Cortex of kidney (tissue), 1 donor: ENCODE measurements around the gene ZNF22.

Experiments used
- DNase-seq: peaks from one replicate; lab custom pipeline; 2025; lab: John Stamatoyannopoulos, UW

The ZNF22 gene

DNA sequence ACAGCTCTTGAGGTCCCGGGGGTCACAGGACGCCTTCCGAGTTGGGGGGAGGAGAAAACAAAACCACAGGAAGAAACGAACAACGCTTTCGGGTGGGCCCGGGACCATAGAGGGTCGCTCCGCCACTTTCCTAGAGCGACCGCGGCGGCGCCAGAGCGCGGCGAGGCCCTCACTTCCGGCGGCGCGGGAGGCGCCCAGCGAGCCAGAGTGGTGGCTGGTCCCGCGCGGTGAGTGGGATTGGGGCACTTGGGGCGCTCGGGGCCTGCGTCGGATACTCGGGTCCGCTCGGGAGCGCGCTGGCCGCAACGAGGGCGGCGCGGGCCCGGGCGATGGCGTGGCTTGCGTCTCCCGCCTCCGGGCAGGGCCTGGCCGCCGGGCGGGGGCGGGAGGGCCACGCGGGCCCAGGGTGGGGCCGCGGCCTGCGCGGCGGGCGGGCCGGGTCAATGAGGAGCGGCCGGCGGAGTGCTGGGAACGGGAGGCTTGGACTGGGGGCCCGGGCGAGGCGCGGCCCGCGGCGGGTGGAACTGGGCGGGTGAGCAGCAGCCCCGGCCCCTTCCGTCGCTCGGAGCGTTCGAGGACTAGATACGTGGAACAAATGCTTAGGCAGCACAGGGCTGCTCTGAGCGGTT lies at the start of gene ZNF22:
Gene ZNF22, plus strand, starts transcription at position 172 of the 629 bp plus-strand sequence. CDS start 2,446 bp downstream, outside the sequence.
- DNase-seq: no peak

DNA sequence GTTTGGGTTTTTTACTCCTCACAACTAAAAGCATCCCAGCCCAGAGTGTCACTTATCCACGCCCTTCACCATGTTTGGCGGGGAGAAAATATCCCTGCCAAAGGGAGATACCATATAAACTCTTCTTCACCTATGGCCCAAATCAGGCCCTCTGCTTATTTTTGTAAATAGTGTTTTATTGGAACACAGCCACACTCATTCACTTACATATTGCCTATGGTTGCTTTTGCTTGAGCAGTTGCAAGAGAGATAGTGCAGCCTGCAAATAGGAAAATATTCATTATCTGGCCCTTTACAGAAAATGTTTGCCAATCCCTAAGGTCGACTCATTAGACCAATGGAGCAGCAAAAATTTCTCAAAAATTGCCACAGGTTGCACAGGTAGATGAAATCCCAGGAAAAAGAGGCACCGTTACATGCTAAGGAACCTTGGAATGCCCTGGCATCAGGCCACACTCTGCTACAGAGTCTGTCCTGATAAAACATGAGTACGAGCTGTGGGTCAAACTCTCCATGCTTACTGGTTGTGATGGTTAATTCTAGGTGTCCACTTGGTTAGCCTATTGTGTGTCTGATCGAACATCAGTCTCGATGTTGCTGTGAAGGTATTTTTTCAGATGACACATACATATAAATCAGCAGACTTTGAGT lies 49.0 kb upstream of the ZNF22 start:
- no peak for DNase-seq

DNA sequence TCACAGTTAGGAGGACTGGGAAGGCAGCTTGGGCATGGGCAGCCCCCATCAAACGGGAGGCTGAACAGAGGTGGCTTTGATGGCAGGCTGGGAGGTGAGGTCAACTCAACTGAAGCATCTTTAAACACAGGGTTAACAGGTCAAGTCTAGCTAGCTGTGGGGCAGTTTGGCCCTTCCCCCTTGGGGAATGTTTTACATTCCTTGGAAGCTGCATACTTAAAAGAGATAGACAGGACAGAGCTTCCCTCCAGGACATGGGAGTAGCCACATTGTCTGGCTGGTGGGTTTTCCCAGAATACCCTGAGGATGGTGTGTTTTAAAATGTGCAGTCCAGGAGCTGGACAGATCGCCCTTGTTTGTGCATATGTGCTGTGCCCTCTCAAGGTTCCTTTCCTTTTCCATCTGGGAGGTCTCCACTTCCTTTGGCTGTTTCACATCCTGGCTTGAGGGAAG lies 47.9 kb upstream of the ZNF22 start:
- DNase-seq: no peak

DNA sequence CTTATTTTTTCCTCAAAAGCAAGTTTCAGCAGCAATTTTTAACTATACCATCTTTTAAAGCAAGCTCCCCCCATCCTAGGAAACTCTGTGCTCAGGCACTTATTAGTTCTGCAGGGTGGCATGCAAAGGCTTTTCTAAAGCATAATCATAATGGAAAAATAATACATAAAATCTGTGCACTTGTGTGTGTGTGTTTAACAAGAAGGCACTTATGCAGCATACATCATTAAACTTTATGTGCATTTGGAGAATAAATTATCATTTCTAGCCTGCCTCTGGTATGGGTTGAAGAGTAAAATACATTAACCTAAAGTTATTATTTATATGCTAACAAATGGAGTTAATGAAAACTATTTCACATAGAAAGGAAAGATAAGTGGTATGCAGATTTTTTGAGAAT lies 46.7 kb upstream of the ZNF22 start:
- DNase-seq: no peak

DNA sequence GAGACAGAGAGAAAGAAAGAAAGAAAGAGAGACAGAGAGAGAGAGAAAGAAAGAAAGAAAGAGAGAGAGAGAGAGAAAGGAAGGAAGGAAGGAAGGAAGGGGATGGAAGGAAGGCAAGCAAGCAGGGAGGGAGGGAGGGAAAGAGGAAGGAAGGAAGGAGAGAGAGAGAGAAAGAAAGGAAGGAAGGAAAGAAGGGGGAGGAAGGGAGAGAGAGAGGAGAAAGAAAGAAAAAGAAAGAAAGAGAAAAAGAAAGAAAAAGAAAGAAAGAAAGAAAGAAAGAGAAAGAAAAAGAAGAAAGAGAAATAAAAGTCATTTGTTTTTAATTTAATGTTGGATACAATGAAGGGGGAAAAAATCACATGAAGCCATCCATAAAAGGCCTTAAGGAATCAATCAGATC lies 45.8 kb upstream of the ZNF22 start:
- DNase-seq: no peak

DNA sequence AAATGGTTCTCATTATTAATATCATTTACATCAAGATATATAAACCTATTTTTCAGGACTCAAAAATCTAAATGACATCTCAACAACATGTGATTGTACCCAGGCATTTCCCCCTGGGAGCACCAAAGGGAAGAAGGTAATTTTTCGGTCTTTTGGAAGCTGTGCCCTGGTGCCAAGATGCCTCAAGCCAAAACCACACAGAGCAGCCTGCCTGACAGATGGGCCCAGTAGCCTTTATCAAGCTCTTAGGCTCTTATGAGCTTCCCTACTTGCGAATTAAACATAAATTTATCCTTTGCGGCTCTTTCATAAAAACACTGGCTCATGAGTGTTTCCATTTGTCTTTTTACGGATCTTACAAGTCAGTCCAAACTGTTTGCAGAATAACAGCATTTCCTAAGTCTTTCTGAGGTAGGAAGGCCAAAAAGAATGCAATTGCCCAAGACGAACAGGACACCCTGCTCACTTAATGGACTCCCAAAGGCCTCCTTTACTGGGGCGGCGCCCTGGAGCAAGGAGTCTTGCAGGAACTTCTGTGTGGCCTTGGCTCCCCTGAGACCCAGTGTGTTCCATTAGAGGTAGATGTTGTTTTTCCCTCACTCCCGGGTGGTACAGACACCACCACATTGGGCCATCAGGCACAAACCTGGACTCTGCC lies 45.2 kb upstream of the ZNF22 start:
- DNase-seq: no peak

DNA sequence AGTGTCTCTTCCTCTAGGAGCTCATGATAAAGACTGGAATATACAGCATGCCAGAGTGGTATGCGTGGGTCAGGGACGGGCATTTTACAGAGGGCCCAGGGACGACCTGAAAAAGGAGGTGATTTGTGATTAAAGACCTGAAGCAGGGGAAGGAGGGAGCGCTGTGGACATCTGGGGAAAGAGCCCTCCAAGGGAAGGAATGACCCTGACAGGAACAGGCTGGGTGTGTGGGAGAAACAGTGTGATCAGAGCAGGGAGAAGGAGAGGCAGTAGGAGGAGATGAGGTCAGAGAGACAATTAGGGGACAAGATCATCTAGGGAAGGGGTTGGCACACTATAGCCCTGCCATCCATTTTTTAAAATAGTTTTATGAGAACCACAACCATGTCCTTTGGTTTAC lies 44.5 kb upstream of the ZNF22 start:
- DNase-seq: no peak

DNA sequence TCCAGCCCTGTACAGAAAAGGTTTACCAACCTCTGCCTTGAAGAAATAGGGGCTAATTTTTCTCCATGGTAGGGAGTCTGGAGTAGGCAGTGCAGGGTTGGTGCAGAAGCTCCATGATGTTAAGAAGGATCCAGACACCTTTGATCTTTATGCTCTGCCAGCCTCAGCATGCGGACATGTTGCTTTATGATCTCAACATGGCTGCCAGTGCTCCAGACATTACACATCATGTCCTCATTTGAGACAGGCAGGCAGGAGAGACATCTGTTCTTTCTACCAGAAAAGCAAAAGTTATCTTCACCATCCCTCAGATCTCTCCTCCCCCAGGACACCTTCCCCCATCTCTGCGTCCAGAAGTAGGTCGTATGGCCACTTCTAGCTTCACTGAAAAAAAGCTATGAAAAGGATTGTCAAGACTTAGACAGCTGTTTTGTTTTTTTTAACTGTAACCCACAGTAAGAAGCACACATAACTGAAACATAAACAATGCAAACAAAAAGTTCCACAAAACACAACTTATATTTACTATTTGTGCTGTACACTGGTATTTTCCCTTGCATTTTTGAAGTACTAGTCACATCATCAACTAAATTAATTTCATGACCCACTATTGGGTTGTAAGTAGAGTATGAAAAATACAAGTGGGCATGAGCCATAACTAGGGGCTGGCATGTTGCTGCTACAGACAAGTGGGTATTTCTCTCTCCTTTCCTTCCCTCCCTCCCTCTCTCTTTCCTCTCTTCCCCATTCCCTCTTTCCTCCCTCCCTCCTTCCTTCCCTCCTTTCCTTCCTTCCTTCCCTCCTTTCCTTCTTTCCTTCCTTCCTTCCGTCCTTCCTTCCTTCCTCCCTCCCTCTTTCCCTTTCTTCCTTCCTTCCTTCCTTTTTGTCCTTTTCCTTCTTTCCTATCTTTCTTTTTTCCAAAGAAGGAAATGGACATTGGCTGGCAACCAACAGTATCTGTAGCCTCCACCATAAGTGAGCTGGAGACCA lies 43.7 kb upstream of the ZNF22 start:
- DNase-seq: no peak

DNA sequence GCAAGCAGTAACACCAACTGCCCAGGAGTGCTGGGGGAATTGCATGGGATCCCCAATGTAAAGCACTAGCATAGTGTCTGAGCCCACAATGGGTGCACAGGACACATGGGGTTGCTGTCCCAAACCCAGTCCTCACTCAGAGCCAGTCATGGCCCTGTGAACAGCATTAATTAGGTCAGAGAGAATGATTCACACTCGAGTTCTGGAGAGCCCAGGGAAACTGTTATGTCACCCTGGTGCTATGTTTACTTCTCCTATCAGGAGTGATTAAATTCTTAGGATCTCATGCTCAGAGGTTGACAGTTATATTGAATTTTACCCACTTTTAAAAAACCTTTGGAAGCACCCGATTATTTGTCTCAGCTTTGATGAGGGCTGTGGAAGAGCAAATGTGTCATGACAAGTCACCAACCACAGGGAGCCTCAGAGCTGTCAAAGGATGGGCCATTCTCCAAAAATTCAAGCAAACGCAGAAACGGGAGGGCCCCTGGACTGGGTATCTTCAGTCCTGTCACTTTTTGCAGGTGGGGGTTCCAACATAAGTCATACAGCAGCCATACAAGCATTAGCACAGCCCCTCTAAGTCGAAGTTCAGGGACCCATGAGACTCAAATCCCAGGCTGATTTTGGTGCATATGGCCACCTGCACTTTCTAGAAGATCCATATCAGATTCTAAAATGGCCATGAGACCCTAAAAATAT lies 42.4 kb upstream of the ZNF22 start:
- DNase-seq: no peak

DNA sequence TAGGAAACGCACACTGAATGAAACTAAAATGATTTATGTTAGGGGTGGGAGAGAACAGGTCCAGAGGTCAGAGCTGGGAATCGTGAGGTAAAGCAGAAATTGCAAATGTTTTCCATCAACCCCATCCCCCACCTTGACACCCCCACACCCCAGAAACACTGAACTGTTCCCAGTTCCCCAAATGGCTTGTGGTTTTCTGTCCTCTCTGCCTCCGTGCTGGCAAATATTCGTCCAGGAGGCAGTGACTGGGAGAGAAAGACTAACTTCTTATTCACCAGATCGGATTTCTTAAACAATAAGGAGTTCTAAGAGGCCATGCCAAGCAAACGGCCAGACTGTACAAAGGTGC lies 41.9 kb upstream of the ZNF22 start:
- DNase-seq: no peak

DNA sequence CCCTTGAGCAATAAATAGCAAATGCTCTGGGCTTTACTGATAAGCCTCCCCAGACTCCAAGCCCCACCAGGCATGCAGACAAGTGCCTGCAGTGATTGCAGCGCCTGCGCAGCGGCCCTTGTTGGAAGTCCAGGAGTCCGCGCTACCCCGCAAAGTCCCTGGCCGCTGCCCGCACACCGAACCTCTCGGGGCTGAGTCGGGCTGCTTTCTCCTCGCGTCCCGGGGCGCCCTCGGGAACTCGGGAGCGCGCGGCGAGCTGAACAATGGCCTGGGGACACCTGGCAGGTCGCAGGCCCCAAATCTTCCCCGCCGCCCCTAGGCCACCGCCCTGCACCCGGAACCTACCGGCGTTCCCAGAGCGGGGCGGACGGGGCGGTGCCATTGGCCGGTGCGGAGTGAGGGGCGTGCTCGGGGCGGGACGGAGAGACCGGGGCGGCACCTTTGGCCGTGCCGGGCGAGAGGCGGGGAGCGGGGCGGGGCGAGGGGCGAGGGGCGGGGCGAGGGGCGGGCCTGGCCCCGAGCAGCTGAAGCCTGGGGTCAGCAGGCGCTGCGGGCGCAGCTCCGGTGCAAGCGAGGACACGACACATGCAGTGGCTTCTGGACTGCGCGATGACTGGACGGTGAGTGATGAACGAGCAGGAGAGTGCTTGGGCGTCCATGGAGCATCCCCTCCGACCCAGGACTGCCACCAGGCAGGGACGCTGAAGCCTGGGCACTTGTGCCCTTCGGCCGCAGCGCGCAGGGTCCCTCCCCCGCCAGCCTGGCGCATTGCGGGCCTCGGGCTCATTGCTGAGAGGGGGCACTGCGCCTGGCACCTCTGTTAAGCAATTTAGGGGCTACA lies 41.3 kb upstream of the ZNF22 start, which contains the start of gene RASSF4:
Gene RASSF4, plus strand, starts transcription at position 556 of the 841 bp plus-strand sequence. CDS start 10,401 bp downstream, outside the sequence.
- no peak for DNase-seq

DNA sequence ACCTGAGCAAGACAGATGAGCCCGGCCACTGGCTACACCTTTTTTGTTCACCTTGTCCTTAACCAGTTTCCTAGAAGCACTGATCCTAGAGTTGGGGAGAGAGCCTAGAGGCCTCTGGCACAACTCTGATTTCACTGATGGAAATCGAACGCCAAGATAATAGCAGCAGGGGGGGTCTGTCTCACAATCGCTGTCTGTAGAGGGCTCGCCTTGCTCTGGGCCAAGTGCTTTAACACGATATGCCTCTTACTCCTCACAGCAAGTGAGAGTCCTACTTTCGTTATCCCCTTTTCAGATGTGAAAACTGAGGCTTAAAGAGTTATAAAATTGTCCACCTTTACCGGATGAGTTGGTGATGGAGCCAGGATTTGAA lies 40.6 kb upstream of the ZNF22 start:
- DNase-seq: no peak

GRCh38 chr10:44960482-44961229 lies 40.1 kb upstream of the ZNF22 start:
- no peak for DNase-seq

DNA sequence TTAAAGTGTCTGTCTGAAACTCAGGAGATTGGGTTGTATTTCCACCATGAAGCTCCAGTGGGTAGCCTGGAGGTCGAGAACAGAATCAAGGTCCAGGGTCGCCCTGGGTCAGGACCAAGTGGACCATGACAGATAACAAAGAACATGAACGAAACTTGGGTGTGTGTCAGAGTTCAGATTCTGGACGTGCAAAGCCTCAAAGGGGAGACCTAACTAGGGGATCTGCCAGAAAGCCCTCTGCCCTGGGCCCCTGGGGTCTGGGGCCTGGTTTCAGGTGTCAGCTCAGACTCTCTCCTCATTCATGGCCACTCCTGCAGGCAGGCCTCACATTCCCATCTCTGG lies 39.5 kb upstream of the ZNF22 start:
- DNase-seq: no peak

DNA sequence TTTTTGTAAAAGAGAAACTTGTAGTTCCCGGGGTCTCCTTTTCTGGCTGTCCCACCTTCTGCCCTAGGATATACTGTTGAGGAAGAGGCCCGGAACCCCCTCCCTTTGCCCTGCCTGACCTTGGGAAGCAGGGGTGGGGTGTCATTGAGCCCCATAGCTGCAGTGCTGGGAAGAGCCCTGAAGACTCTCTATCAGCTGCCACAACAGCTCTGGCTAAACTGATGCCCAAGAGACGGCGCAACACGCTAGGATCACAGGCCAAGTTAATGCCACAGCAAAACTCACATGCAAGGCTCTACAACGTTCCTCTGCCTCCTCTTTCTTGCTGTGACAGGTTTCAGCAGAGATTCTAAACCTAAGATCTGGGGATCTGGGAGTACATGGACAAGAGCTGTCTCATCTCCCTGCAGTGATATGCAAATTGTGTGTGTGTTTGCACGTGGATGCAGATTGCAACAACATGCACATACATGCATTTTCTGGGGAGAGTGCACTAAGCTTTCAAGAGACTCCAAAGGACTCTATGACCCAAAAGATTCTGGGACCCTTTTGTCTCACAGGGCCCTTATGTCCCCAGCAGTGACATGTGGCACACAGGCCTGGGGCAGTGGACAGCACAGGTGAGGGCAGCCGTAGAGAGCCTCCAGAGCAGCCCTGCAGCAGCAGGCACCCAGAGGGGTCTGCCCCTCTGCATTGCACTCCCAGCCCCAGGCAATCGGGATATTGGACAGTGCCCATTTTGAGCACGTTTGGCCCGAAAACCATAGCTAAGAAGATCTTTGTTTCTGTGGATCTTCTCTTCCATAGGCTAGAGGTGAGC lies 38.6 kb upstream of the ZNF22 start:
- no peak for DNase-seq

GRCh38 chr10:44962870-44963738 lies 37.6 kb upstream of the ZNF22 start:
- DNase-seq: no peak

- no peak for DNase-seq
Measured at GRCh38 chr10:44963772-44964633, 36.7 kb upstream of the ZNF22 start.
